D341Med (cell line): Measurements from ENCODE around the gene CCDC15.

ENCODE experiments used
- DNase-seq: peaks from one replicate; pipeline ENCODE4 v3.0.0; 2012; ENCODE audit warnings: low spot score

CCDC15 gene, protein sequence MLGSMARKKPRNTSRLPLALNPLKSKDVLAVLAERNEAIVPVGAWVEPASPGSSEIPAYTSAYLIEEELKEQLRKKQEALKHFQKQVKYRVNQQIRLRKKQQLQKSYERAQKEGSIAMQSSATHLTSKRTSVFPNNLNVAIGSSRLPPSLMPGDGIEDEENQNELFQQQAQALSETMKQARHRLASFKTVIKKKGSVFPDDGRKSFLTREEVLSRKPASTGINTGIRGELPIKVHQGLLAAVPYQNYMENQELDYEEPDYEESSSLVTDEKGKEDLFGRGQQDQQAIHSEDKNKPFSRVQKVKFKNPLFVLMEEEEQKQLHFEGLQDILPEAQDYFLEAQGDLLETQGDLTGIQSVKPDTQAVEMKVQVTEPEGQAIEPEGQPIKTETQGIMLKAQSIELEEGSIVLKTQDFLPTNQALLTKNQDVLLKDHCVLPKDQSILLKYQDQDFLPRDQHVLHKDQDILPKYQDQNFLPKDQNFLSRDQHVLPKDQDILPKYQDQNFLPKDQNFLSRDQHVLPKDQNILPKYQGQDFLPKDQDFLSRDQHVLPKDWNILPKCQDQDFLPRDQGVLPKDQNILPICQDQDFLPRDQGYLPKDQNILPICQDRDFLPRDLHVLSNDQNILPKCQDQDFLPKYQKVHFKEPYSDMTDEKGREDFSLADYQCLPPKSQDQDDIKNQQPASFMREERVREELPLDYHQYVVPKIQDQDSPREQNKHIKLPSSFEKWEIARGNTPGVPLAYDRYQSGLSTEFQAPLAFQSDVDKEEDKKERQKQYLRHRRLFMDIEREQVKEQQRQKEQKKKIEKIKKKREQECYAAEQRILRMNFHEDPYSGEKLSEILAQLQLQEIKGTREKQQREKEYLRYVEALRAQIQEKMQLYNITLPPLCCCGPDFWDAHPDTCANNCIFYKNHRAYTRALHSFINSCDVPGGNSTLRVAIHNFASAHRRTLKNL

DNA sequence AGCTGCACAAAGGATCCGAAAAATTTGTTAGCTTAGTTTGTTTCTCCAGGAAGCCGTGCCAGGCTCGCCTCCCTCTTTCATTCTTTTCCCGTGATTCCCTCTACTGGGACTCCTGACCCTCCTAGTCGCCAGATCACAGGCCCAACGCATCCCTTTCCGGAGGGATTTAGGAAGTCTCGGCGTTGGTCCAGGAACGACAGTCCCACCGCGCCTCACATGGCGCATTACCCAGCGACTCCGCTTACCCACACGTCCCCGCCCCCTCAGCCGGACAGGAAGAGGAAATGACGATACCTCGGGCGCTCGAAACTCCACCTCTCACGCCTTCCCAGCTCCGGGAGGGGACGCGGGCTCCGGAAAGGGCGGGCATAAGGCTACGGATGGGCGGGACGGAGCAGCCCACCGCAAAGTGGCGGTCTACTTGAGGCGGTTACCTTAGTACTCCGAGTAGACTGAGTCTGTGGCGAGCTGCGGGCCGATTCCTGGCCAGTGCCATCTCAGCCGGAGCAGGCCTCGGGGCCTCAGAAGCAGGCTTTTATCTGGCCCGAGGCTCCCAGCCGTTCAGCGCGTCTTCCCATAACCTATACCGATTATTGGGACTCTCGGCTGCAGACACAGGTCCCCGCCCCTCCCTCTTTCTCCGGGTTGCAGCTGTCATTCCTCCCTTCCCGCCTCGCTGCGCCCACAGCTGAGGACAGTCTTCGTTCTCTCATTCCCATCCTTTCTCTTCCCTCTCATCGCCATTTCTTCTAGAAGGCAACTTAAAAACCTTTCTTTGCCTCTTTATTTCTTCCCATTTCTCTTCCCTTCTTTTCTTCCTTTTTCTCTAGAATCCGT, at the start of gene CCDC15:
Gene CCDC15 (plus strand): TSS at position 450 of the 837 bp plus-strand sequence. CDS start 531 bp downstream, outside the sequence.
- DNase-seq: peak; percentile 95

DNA sequence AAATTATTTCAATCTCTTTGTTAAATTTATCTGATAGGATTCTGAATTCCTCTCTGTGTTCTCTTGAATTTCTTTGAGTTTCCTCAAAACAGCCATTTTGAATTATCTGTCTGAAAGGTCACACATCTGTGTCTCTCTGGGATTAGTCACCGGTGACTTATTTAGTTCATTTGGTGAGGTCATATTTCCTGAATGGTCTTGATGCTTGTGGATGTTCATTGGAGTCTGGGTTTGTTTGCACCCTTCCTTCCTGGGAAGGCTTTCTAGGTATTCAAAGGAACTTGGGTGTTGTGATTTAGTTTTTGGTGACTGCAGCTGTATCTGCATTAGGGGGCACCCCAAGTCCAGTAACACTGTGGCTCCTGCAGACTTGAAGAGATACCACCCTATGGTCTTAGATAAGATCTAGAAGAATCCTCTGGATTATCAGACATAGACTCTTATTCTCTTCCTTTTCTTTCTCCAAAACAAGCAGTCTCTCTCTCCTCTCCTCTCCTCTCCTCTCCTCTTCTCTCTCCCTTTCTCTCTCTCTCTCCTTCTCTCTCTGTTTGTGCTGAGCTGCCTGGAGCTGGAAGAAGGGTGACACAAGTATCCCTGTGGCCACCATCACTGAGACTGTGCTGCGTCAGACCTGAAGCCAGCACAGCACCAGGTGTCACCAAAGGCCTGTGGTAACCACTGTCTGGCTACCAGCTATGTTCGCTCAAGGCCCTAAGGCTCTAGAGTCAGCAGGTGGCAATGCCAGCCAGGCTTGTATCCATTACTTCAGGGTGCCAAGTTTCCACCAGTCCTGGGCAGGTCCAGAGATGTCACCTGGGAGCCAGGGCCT, 38.2 kb upstream of the CCDC15 start:
- no peak for DNase-seq

DNA sequence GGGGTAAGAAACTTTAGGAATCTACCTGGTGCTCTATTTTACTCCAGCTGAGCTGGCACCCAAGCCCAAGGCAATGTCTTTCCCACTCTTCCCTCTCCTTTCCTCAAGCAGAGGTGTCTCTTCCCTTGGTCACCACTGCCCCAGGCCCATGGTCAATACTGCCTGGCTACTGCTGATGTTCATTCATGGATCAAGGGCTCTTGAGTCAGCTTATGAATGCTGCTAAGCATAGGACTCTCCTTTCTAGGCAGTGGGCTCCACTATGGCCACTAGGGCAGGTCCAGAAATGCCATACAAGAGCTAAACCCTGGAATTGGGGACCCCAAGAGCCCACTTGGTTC, 37.7 kb upstream of the CCDC15 start:
- DNase-seq: no peak

DNA sequence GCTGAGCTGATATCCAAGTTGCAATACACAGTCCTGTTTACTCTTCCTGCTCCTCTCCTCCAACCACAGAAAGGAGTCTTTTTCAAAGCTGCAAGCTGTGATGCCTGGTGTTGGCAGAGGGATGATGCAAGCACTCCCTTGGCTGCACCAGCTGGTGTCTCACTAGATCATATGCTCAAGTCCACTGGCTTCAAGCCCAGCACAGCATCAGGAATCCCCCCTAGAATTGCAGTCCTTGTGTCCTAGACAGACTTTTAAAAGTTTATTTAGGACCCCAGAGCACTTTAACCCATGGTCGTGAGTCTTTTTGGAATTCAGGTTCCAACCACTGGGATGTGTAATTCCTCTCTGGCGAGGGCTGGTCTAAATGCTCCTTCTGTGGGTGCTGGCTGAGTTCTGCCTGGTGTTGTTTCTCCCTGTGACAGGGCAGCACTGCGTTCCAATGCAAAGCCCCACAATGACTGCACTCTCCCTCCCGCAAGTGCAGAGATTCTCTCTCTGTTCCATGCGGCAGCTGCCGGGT, 36.8 kb upstream of the CCDC15 start:
- no peak for DNase-seq

DNA sequence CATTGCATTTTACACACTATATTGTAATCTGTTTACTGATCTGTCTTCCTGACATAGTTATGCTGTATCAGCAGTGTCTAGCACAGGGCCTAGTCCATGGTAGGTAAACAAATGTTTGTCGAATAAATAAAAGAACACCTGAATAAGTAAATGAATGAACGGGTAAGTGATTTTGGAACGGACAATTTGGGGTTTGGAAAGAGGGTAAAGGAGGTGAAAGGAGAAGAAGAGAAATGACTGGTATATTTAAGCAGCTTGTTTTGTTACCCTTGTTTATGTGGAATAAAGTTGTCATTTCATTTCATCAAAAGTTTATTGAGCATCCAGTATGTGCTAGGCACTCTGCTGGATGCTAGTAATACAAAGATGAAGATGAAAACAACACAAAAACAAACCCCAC, 35.1 kb upstream of the CCDC15 start, which contains the start of gene HEPN1:
Gene HEPN1 (plus strand): TSS at position 301 of the 400 bp plus-strand sequence.
- no peak for DNase-seq

DNA sequence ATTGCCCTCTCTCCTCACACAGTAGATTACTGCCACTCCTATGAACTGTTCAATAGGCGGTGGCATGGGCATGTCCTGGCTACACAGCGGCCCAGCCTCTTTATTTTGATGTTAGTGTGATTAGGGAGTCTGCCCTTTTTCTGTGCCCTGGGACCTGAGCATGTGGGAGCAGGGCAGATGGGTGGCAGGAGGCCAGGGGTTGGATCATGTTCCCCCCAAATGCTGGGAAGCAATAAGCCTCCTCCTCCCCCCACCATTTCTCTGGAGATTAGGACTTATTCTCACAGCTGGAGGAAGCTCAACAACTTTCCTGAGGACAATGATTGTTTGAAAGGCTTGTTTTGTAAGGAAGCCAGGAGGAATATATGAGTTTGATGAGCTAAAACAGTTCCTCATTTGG, 34.1 kb upstream of the CCDC15 start:
- DNase-seq: no peak

DNA sequence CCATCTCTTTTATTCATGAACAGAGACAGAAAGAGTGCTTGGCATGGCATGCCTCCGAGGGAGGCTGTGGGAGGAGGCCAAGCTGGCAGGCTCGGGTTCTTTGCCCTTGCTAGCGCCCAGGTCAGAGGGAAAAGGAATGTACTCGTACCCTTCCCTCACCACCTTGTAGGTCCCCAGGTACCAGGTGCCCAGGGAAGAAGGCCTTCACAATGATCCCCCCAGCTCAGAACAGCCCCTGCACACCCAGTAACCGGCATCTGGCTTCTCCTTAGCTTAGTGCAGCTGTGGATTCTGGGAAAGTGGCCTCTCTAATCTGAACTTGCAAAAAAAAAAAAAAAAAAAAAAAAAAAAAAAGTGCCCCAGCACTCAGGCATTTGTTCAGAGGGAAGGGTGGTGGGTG, 33.6 kb upstream of the CCDC15 start:
- no peak for DNase-seq

DNA sequence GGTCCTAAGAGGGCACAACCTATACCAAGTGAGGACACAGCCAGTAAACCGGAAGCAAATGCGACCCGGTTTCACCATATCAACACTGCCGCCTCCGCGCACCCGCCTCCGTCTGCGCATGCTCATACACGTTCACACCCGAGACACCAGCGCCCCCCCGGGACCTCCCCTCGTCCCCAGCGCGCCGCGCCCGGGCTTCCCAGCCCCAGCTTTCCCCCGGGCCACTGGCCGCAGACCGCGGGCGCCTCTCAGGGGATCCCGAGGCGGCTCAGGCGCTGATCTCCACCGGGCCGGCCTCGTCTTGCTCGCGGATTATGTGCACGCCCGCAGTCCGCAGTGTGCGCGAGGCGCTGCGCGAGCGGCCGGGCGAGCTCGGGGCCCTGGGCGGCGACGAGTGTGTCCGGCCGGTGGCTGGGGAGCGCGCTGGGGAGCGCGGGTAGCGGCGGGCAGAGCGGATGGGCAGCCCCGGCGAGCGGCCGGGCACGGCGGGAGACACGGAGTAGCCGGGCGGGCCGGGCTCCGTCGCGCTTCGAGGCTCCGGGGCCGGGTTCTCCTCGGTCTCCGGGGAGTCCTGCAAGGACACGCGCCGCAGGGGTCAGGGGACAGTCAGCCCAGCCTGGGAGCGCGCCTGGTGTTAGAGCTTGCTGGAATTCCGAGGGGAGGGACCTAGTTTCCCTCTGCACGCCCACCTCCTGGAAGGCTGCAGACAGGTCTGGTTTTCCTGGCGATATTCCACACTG, 33.0 kb upstream of the CCDC15 start:
- no peak for DNase-seq

DNA sequence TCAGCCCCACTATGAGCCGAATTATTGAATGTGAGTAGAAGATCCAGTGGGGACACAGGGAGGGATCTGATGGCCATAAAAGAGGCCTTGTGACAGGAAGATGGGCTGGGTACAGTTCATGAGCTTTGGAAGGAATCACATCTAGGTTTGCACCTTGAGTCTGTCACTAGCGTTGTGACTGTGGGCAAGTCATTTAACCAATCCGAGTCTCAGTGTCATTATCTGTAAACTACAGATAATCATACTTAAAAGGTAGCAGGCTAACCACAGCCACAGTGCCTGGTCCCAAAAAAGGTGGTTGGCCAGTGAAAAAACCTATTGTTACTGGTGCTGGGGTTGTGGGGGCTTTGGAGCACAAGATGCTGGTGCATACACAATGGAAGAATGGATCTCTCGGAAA, 31.2 kb upstream of the CCDC15 start:
- no peak for DNase-seq

DNA sequence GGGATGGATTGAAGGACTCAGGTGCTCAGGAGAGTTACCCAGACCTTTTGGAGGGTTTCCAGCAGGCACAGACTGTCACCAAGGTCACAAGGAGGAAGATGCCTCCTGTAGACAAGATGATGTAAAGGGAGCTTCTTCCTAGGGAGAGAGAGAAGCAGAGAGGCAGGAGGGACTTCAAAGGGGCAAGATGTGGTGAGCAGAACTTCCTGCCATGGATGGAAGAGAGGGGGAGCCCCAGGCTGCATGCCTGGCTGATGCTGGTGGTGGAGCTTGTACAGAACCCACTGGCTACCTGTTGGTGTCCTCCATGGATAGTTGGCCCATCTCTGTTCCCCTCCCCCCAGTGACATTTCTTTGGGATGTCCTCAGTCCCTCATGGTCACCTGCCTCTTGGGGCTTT, 30.7 kb upstream of the CCDC15 start:
- no peak for DNase-seq

DNA sequence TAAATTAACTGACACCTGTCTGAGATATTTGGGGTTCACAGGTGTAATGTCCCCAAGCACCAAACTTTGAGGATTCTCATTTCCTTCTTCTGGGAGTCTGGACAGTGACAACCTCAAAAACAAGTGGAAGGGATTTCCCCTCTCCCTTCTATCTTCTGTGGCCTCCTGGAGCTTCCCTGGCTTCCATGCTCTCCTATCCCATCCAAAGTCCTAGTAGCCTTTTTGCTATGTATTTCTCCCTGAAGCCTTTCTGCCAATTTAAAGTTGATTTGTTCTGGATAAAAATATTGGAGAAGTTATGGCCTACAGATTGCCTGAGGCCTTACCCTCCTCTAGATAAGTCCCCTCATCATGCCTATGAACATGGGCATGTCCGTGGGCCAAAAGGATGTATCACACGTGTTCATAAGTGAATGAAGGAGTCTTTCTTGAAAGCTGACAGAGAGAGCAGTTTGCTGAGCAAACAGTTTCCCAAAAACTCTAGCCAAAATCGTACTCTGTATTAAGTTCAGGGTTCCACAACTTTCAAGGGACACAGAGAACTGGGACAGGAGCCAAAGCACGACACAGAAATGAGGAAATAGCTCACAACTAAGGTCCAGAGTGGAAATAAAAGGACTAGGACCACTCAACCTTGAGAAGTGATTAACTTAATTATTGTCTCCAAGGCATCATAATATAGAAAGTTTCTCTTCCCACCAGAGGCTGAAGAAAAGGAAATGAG, 24.9 kb upstream of the CCDC15 start:
- no peak for DNase-seq

DNA sequence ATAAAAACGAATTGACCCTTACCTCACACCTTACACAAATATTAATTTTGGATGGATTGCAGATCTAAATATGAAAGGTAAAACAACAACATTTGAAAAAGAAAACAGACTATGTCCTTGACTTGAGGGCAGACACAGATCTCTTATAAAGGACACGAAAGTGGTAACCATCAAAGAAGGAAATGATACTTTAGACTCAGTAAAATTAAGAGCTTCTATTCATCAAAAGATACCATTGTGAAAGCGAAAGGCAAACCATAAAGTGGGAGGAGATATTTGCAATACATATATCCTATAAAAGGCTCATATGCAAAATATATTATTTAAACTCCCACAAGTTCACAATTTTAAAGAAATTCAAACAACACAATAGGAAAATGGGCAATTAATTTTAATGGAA, 23.2 kb upstream of the CCDC15 start:
- DNase-seq: no peak

DNA sequence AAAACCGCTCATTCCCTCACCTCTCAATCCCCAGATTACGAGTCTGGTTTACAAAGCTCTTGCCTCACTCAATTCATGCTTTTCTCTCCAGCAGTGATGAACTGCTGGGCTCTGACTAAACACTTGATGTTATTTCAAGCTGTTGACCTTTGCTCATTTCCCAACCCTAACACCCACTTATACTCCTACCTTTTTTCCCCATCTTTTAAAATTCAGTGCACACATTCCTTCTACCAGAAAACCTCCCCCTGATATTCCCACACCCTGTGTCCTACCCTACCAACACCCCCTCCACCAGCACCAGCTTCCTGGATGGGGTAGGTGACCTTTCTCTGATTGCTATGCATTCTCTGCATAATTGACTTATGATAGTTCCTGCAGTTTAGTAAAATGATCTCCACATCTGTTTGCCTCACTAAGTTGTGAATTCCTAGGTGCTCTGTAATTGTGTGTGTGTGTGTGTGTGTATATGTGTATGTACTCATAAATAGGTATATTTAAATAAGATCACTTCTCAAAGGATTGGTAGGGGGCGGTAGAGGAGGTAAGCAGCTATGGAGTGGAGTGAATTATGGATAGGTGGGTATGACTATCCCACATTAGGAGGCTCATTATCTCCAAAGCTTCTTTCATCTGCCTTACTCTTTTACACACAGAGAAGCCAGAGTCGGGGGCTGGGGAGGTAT, 19.0 kb upstream of the CCDC15 start:
- DNase-seq: no peak

DNA sequence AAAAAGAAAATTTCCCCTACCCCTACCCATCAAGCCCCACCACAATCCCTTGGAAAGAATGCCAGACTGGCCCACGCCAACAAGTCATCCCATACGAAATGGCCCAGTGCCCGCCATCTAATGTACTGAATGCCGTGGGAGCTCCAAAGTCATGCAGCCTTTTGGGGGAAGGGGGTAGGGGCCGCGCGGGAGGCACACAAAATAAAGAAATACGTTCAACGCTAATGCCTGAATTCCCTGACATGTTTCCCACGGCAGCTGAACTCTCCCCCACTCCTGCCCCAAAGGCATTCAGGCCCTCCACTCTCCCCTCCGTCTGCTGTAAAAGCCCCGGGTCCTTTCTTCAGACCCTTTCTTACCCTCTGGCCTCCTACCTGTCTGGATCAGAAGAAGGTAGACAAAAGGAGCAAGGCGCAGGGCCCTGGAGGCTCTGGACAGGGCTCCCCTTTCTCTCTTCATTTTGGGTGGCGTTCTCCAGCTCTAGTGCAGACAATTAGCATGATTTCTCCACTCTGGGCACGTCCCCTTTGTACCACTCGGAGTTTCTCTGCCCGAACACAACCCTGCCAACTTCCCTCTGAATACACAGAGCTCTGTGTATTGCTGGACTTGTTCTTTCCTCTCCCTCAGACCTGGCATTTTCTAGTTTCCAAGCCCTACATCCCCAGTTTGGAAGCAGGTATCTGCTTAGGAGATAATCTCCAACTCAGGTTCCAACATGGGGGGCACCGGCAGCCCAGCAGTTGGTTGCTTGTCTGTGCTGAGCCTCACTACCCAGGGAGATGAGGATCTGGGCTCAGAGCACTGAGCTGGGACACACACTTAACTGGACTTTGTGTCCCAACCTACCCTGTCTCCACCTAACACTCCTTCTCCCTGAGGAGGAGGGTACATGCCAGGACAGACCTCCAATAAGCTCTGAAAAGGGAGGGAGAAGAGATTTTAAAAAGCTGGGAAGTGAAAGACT, 18.2 kb upstream of the CCDC15 start, which contains the start of gene HEPACAM:
Gene HEPACAM (minus strand): TSS at position 500 of the 967 bp plus-strand sequence. CDS start 41 bp downstream, at position 459.
- no peak for DNase-seq

DNA sequence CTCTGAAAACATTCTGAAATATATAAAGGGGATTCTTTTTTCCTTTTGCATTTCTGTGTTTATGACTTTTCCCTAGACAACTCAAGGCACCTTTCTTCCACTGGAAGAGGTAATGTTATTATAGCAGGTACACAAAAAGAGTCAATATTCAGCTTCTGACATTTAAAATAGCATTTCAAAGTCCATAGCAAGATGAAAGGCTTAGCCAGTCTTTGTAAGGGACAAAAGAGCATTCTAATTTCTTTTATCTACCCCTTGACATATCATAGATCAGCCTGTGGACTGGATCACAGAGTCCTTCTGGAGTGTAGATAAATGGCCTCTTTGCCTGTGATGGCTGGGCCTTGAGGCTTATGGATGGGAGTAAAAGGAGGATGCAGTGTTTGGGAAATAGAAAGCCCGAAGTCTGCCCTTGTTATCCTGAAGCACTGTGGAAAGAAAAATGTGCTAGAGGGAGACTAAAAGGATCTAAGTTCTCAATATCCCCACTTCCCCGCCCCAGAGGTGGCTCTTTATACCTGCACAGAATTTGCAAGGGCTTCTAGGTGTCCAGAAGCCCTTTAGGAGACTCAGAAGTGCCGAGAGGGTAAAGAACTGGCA, 16.6 kb upstream of the CCDC15 start:
- no peak for DNase-seq

DNA sequence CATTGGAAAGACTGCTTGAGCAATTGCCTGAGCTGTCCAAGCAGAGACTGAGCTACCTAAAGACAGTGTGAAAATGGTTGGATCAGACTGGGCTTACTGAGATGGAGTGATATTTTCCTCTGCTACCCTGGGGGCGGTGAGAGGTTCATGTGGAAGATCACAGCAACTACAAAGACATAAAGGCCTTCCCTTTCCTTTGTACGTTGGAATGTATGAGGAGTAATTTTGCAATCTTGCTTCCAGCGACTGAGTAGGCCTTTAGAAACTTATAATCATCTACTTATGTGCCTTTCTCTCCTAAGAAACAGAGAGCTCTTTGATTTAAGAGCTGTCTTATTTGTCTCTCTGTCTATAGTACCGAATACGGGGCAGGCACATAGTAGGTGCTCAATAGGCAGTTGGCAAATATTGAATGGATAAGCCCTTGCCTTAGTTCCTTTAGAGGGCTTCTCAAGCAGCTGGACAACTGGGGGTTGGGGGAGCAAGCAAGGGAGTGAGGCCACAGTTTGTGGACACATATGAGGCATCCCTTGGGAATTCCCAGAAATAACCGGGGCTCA, 15.7 kb upstream of the CCDC15 start:
- no peak for DNase-seq

DNA sequence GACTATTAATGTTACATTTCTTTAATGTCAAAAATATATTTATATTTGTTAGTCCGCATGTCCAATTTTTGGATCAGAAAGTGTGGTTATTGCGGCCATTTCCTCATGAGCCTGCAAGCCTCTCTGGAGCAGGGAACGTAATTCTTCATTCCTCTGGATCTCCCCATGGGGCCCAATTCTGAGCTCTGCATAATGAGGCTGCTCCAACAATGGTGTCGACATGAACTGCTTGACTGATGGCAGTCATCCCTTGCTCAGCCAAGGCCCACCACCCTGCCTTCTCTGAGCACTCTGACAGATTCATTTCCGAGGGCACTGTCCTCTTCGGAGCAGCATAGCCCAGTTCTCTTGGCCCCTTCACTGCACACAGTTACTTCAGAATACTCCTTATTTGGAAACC, 15.0 kb upstream of the CCDC15 start:
- no peak for DNase-seq
